GM12874 (cell line): ENCODE measurements around the gene DNM3.

ENCODE experiments used
- TF ChIP-seq, protein P1 (sequence below): IDR thresholded peaks from 2 replicates; pipeline ENCODE4 v1.5.1; 2011; ENCODE audit warnings: low read depth, mild to moderate bottlenecking, control low read depth, low read length, moderate library complexity; ENCODE audit not compliant: insufficient read depth

Gene DNM3

DNA sequence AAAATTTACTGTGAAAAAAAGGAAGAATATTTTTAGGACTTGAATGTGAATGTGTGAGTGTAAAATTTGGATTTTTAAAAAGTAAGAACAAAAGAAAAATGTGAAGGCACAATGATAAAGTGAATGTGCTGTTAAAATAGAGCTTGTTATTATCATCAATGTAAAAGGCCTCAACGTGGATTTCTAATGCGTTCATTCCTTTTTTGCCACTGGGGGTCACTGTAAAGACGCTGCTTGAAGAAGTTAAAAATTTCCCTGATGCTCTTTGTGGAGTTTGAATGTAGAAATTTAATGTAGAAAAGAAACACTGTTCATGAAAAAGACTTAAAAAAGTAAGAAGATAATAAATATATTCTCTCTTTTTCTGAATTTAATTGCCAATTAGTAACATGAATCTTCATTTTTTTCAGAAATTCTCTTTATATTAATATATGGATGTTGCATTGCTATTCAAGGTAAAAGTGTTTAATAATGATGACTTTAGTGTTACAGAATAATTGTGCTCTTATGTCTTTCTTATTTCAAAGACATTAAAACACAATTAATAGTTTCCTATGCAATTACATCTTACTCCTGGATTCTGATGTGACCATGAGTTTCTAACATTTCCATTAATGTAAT lies 161.5 kb downstream of the DNM3 start:
- TF ChIP-seq, protein P1, sequence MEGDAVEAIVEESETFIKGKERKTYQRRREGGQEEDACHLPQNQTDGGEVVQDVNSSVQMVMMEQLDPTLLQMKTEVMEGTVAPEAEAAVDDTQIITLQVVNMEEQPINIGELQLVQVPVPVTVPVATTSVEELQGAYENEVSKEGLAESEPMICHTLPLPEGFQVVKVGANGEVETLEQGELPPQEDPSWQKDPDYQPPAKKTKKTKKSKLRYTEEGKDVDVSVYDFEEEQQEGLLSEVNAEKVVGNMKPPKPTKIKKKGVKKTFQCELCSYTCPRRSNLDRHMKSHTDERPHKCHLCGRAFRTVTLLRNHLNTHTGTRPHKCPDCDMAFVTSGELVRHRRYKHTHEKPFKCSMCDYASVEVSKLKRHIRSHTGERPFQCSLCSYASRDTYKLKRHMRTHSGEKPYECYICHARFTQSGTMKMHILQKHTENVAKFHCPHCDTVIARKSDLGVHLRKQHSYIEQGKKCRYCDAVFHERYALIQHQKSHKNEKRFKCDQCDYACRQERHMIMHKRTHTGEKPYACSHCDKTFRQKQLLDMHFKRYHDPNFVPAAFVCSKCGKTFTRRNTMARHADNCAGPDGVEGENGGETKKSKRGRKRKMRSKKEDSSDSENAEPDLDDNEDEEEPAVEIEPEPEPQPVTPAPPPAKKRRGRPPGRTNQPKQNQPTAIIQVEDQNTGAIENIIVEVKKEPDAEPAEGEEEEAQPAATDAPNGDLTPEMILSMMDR: peak; percentile 47

DNA sequence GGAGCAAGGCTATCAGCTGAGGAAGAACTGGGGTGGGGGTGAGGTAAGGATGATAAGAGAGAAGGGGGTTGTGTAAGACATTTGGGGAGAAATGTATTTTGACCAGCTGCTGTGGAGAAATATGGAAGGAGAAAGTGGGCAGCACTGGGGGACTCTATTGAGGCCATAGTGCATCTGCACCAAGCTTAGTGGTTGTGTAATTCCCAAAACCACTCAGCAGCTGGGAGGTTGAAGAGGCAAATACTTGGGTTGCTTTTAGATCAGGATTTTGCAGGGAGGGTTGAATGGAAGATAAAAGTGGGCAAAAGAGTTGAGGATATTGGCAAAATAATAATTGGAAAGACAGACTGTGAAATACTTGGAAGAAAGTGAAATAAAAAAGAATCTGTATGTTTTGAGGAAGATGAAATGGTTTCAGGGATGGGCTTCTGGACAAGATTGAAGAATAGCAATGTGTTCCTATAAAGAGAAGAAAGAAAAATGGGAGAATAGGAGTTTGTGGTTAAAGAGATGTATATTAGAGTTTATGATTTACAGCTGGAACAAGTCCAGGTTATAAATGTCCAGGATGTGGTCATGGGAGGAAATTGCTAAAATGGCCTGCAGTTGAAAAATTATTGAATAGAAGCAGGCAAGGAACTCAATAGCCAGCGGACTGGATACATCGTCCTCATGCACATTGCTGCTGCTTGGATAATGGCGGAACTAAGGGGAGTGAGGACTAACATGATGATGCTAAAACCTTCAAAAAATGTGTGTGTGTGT lies 162.7 kb downstream of the DNM3 start:
- TF ChIP-seq, protein P1: no peak

DNA sequence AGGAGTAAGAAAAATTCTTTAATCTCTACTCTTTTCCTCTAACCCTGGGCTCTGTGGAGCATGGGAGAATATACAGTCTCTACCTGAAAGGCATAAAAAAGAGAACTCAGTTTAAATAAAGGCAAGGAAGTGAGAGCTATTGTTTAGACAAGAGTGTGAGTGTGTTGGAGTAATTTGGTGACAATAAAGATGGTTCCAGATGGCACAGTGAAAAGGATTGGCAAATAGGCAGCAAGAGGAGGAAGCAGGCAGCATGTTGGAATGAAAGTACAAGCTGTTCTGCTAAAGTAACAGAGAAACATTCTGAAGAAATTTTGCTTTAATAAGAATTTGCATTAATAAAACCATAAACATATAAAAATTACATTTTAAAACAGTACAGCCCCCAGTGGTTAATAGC lies 163.4 kb downstream of the DNM3 start:
- TF ChIP-seq, protein P1: no peak

DNA sequence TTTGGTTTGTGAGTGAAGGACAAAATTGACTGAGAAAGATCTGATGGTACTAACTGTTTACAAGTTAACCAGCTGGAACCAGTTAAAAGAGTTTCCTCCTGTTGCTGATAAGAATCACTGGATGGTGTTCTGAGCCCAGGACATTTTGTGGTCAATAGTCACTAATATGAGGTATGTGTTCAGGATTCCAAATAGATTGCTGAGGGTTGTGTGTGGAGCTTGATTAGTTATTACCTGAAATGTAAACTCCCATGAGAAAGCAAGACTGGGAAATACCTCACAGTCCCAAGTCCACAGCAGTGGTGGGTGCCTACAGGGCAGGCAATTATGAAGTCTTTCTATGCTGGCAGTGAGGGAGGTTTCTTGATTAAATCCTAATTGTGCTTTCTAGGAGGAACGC lies 164.6 kb downstream of the DNM3 start:
- TF ChIP-seq, protein P1: no peak

DNA sequence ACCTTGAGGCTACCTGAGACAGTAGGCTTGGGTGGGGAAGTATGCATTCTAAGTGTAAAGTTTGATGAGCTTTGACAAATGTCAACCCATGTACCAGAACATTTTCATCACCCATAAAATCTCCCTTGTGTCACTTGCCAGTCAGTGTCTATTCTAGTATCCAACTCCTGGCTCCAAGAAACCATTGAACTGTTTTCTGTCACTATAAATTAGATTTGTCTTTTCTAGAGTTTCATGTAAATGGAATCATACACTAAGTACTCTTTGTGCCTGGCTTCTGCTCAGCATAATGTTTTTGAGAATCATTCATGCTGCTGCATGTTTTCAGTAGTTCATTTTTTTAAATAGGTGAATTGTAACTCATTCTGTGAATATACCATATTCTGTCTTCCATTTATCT lies 165.4 kb downstream of the DNM3 start:
- TF ChIP-seq, protein P1: no peak

DNA sequence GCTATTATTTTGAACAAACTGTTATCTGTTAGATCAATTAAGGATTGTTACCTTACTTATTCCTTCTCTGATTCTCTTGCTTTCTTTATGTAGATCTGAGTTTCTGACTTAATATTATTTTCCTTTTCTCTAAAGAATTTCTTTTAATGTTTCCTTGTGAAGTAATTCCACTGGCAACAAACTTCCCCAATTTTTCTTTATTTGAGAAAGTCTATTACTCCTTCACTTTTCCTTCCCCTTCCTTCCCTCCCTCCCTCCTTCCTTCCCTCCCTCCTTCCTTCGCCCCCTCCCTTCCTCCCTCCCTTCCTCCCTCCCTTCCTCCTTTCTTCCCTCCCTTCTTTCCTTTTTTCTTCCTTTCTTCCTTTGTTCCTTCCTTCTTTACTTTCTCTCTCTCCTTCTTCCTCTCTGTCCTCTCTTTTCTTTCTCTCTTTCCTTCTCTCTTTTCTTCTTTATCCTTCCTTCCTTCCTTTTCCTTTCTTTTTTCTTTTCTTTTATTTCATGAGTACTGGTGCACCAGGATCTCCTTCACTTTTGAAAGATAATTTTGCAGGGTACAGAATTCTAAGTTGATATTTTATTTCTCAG lies 177.5 kb downstream of the DNM3 start:
- TF ChIP-seq, protein P1: no peak

DNA sequence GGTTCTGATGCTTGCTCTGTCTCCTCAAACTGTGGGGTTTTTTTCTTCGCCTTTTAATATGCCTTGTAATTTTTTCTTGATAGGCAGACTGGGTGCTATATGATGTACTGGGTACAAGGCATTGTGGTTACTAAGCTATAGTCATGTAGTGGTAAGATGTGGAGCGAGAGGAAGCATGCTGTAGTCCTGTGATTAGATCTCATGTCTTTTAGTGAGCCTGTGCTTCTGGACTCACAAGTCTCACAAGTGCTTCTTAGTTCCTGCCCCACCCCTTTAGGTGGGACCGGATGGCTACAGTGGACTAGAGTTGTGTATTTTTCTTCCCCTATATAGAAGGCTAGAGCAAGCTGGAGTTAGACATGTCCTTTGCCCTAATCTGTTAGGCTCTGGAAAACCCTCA lies 178.7 kb downstream of the DNM3 start:
- TF ChIP-seq, protein P1: no peak
